Karpas-422 (cell line): Measurements from ENCODE around the gene IREB2. TPM values are rescaled to one million over a fixed set of nuclear protein-coding genes. Genes with fewer than 3 reads are reported as not detected.
"Not testable (repeated sequence)": the region's sequence is repeated elsewhere in the genome, so short reads cannot be mapped to it uniquely, and the experiment has no call there.

Experiments
- DNase-seq: peaks from one replicate; pipeline ENCODE4 v3.0.0-alpha.2; 2015
- H2AFZ ChIP-seq: fragments of 200-600 bp; sonication (generic); 2 replicates; pipeline ENCODE4 v1.6.1; 2014; ENCODE audit warnings: antibody characterized with exemption, low read length, mixed read lengths
- H3K27ac ChIP-seq: fragments of 200-600 bp; sonication (generic); 2 replicates; pipeline ENCODE4 v1.5.1; 2014; ENCODE audit warnings: mild to moderate bottlenecking, low read length, moderate library complexity
- H3K27me3 ChIP-seq: fragments of 200-600 bp; sonication (generic); 2 replicates; pipeline ENCODE4 v1.6.1; 2014; ENCODE audit warnings: low read length, mixed read lengths
- H3K36me3 ChIP-seq: fragments of 200-600 bp; sonication (generic); 2 replicates; pipeline ENCODE4 v1.6.1; 2014; ENCODE audit warnings: low read length, mixed read lengths; ENCODE audit not compliant: insufficient read depth
- H3K4me1 ChIP-seq: fragments of 200-600 bp; sonication (generic); 2 replicates; pipeline ENCODE4 v1.6.1; 2014; ENCODE audit warnings: mild to moderate bottlenecking, low read length, mixed read lengths
- H3K4me2 ChIP-seq: fragments of 200-600 bp; sonication (generic); 2 replicates; pipeline ENCODE4 v1.6.1; 2014; ENCODE audit warnings: low read length, low read depth, mild to moderate bottlenecking; ENCODE audit not compliant: poor library complexity, severe bottlenecking
- H3K4me3 ChIP-seq: fragments of 200-600 bp; sonication (generic); 2 replicates; pipeline ENCODE4 v1.5.1; 2014; ENCODE audit warnings: mild to moderate bottlenecking, antibody characterized with exemption, low read length, mixed read lengths
- H3K79me2 ChIP-seq: fragments of 200-600 bp; sonication (generic); 2 replicates; pipeline ENCODE4 v1.6.1; 2014; ENCODE audit warnings: mild to moderate bottlenecking, low read length, mixed read lengths
- H3K9ac ChIP-seq: fragments of 200-600 bp; sonication (generic); 2 replicates; pipeline ENCODE4 v1.6.0; 2014; ENCODE audit warnings: low read length
- H3K9me2 ChIP-seq: fragments of 200-600 bp; sonication (generic), shearing (Covaris generic); replicated peaks from 2 replicates; pipeline ENCODE4 v1.6.0; 2014; ENCODE audit warnings: mild to moderate bottlenecking, low read length, moderate library complexity; ENCODE audit not compliant: insufficient read depth
- H3K9me3 ChIP-seq: fragments of 300-700, 200-600 bp; sonication (generic); 2 replicates; pipeline ENCODE4 v1.6.1; 2014; ENCODE audit warnings: low read length, mixed read lengths
- H4K20me1 ChIP-seq: fragments of 200-600 bp; sonication (generic); 2 replicates; pipeline ENCODE4 v1.6.1; 2014; ENCODE audit warnings: mild to moderate bottlenecking, antibody characterized with exemption, low read length, low read depth; ENCODE audit not compliant: insufficient read depth
- total RNA-seq: library from RNA; depleted of rRNA; stranded (reverse); fragments of >200 nt; shearing (Covaris generic); gene quantifications from 2 replicates; pipeline ENCODE4 v1.2.3, GENCODE V29; 2014; ENCODE audit warnings: low replicate concordance

Gene IREB2
- total RNA-seq, 1 experiment from 2014 or later, result 36.2 TPM

GRCh38 chr15:78539464-78540140, 101.6 kb downstream of the IREB2 start:
- peak overlapping the region; percentile 85 for H3K4me2 ChIP-seq
- peak overlapping the region; percentile 86 for H3K4me3 ChIP-seq
- peaks cover 30% of the 10 kb centered on the region for H3K79me2 ChIP-seq
- DNase-seq, result peak; percentile 21
- H3K9ac ChIP-seq, result peak overlapping the region; percentile 83
- not testable (repeated sequence) for H3K27ac ChIP-seq, H4K20me1 ChIP-seq, H3K9me3 ChIP-seq, H3K27me3 ChIP-seq, H3K9me2 ChIP-seq
- H3K4me1 ChIP-seq, result peaks cover 17% of the 10 kb centered on the region
- H3K36me3 ChIP-seq, result peaks cover 23% of the 10 kb centered on the region; the same call in 1 of the 2 replicates
- H2AFZ ChIP-seq, result peak overlapping the region; percentile 51

- Histone ChIP-seq H3K9me3 (no peaks in the 10 kb centered on the region), H3K9me2 (no peaks in the 10 kb centered on the region), H3K27me3 (no peaks in the 10 kb centered on the region), H3K36me3 (peaks cover 30% of the 10 kb centered on the region), H3K4me2 (peak within 1 kb of the TSS; percentile 85), H3K27ac (peak within 1 kb of the TSS; percentile 56; the same call in 1 of the 2 replicates), H3K9ac (peak within 1 kb of the TSS; percentile 83), H4K20me1 (peaks cover 10% of the 10 kb centered on the region; the same call in 1 of the 2 replicates), H3K4me1 (peaks cover 17% of the 10 kb centered on the region), H2AFZ (peak within 1 kb of the TSS; percentile 51), H3K79me2 (peaks cover 30% of the 10 kb centered on the region), H3K4me3 (peak within 1 kb of the TSS; percentile 86)
- DNase-seq, result peak; percentile 97
Observed at GRCh38 chr15:78540141-78540870, 102.3 kb downstream of the IREB2 start, which contains the start of gene PSMA4. TSS of gene PSMA4 (plus strand) at chr15:78540444. CDS start at chr15:78541928, 1,484 bp downstream.

GRCh38 chr15:78540871-78541743, 103.1 kb downstream of the IREB2 start:
- Histone ChIP-seq H3K27ac (peak overlapping the region; percentile 35; the same call in 1 of the 2 replicates), H2AFZ (no peak overlapping the region), H3K27me3 (no peaks in the 10 kb centered on the region), H3K9ac (peak overlapping the region; percentile 83), H3K79me2 (peaks cover 30% of the 10 kb centered on the region), H3K4me2 (peak overlapping the region; percentile 85), H3K4me1 (peaks cover 17% of the 10 kb centered on the region), H3K4me3 (peak overlapping the region; percentile 86), H4K20me1 (peaks cover 10% of the 10 kb centered on the region; the same call in 1 of the 2 replicates), H3K36me3 (peaks cover 38% of the 10 kb centered on the region), H3K9me3 (no peaks in the 10 kb centered on the region), H3K9me2 (no peaks in the 10 kb centered on the region)
- peak; percentile 52 for DNase-seq

- Histone ChIP-seq H3K79me2 (peaks cover 30% of the 10 kb centered on the region), H3K9ac (peak overlapping the region; percentile 83), H3K9me2 (no peaks in the 10 kb centered on the region), H3K9me3 (no peaks in the 10 kb centered on the region), H3K27ac (0 out of 2 replicates have a peak overlapping the region, but pooled peaks have one; percentile 35), H2AFZ (no peak overlapping the region), H3K4me1 (peaks cover 17% of the 10 kb centered on the region), H4K20me1 (peaks cover 10% of the 10 kb centered on the region; the same call in 1 of the 2 replicates), H3K27me3 (no peaks in the 10 kb centered on the region), H3K4me3 (peak overlapping the region; percentile 86), H3K36me3 (peaks cover 42% of the 10 kb centered on the region), H3K4me2 (peak overlapping the region; percentile 85)
- no peak for DNase-seq
Observed at GRCh38 chr15:78541744-78542034, 103.7 kb downstream of the IREB2 start.

- no peaks in the 10 kb centered on the region for H3K9me2 ChIP-seq
- peaks cover 10% of the 10 kb centered on the region; the same call in 1 of the 2 replicates for H4K20me1 ChIP-seq
- peaks cover 49% of the 10 kb centered on the region for H3K36me3 ChIP-seq
- H3K27me3 ChIP-seq, result no peaks in the 10 kb centered on the region
- H3K4me2 ChIP-seq, result no peak overlapping the region
- H3K9me3 ChIP-seq, result no peaks in the 10 kb centered on the region
- peaks cover 30% of the 10 kb centered on the region for H3K79me2 ChIP-seq
- H3K27ac ChIP-seq, result no peak overlapping the region
- H3K9ac ChIP-seq, result no peak overlapping the region
- no peak overlapping the region for H3K4me3 ChIP-seq
- H2AFZ ChIP-seq, result no peak overlapping the region
- peaks cover 17% of the 10 kb centered on the region for H3K4me1 ChIP-seq
- peak; percentile 33 for DNase-seq
Observed at GRCh38 chr15:78542647-78543046, 104.6 kb downstream of the IREB2 start.

- H4K20me1 ChIP-seq, result no peaks in the 10 kb centered on the region
- H3K27me3 ChIP-seq, result no peaks in the 10 kb centered on the region
- no peaks in the 10 kb centered on the region for H3K4me1 ChIP-seq
- no peak overlapping the region for H2AFZ ChIP-seq
- no peaks in the 10 kb centered on the region; the same call in 1 of the 2 replicates for H3K79me2 ChIP-seq
- H3K36me3 ChIP-seq, result peaks cover 34% of the 10 kb centered on the region
- H3K4me2 ChIP-seq, result no peak overlapping the region
- H3K9ac ChIP-seq, result no peak overlapping the region
- H3K9me2 ChIP-seq, result no peaks in the 10 kb centered on the region
- H3K9me3 ChIP-seq, result no peaks in the 10 kb centered on the region
- H3K4me3 ChIP-seq, result no peak overlapping the region
- H3K27ac ChIP-seq, result no peak overlapping the region
- DNase-seq, result no peak
Observed at GRCh38 chr15:78550194-78550593, 112.2 kb downstream of the IREB2 start.

- no peak overlapping the region for H3K27ac ChIP-seq
- H4K20me1 ChIP-seq, result no peaks in the 10 kb centered on the region
- no peak for DNase-seq
- no peaks in the 10 kb centered on the region for H3K9me3 ChIP-seq
- H3K27me3 ChIP-seq, result no peaks in the 10 kb centered on the region
- no peak overlapping the region for H3K9ac ChIP-seq
- no peak overlapping the region for H3K4me2 ChIP-seq
- no peaks in the 10 kb centered on the region for H3K79me2 ChIP-seq
- H3K4me3 ChIP-seq, result no peak overlapping the region
- no peaks in the 10 kb centered on the region for H3K4me1 ChIP-seq
- H2AFZ ChIP-seq, result no peak overlapping the region
- peaks cover 28% of the 10 kb centered on the region; the same call in 1 of the 2 replicates for H3K36me3 ChIP-seq
- H3K9me2 ChIP-seq, result no peaks in the 10 kb centered on the region
Observed at GRCh38 chr15:78550815-78551214, 112.8 kb downstream of the IREB2 start.
